Mesenchymal stem cell (in vitro differentiated cells and primary cell): Measurements from ENCODE around the gene TSC22D1.
A peak's percentile ranks its signal among the peaks of the same experiment; 100 is the strongest.

Source experiments
- DNase-seq: peaks from one replicate; pipeline ENCODE4 v3.0.0-alpha.2; 2013
- H2AFZ ChIP-seq: one replicate; pipeline ENCODE4 v1.6.1; 2013; ENCODE audit warnings: low read depth, mild to moderate bottlenecking, control low read depth, inconsistent platforms, low read length, moderate library complexity
- H2AK5ac ChIP-seq: 2 replicates; pipeline ENCODE4 v1.6.1; 2013; ENCODE audit warnings: low read length, moderate library complexity, mild to moderate bottlenecking, inconsistent platforms; ENCODE audit not compliant: severe bottlenecking
- H2BK120ac ChIP-seq: one replicate; pipeline ENCODE4 v1.6.1; 2013; ENCODE audit warnings: low read depth, mild to moderate bottlenecking, inconsistent platforms, low read length, moderate library complexity
- H2BK12ac ChIP-seq, 2 experiments: one replicate each; pipeline ENCODE4 v1.6.1; 2013; ENCODE audit warnings: inconsistent platforms in 2 of 2, low read length in 2 of 2, mild to moderate bottlenecking in 2 of 2, moderate library complexity in 2 of 2, control low read depth in 1 of 2
- H2BK15ac ChIP-seq: one replicate; pipeline ENCODE4 v1.6.1; 2013; ENCODE audit warnings: mild to moderate bottlenecking, low read depth, inconsistent platforms; ENCODE audit not compliant: poor library complexity, severe bottlenecking
- H2BK5ac ChIP-seq: 2 replicates; pipeline ENCODE4 v1.6.1; 2013; ENCODE audit warnings: low read depth, mild to moderate bottlenecking, low read length, control low read depth, inconsistent platforms; ENCODE audit not compliant: poor library complexity, severe bottlenecking
- H3K14ac ChIP-seq, 2 experiments: one replicate each; pipeline ENCODE4 v1.6.1; 2013; ENCODE audit warnings: inconsistent platforms in 2 of 2, low read length in 2 of 2, control low read depth in 1 of 2, mild to moderate bottlenecking in 1 of 2, moderate library complexity in 1 of 2
- H3K18ac ChIP-seq, 2 experiments: one replicate each; pipeline ENCODE4 v1.6.1; 2013; ENCODE audit warnings: inconsistent platforms in 2 of 2, low read length in 2 of 2, control low read depth in 1 of 2, low read depth in 1 of 2, mild to moderate bottlenecking in 1 of 2
- H3K23ac ChIP-seq, 2 experiments: one replicate each; pipeline ENCODE4 v1.6.1; 2013; ENCODE audit warnings: inconsistent platforms in 2 of 2, low read length in 2 of 2, mild to moderate bottlenecking in 2 of 2, moderate library complexity in 2 of 2, control low read depth in 1 of 2
- H3K27ac ChIP-seq: 2 replicates; pipeline ENCODE4 v1.5.1; 2013; ENCODE audit warnings: mild to moderate bottlenecking, moderate library complexity, low read length, control low read depth, inconsistent platforms; ENCODE audit not compliant: poor library complexity, severe bottlenecking
- H3K27me3 ChIP-seq, 2 experiments: 2 replicates each; pipeline versions ENCODE4 v1.6.1 to v1.7.0; 2013; ENCODE audit warnings: low read length in 2 of 2, mild to moderate bottlenecking in 2 of 2, moderate library complexity in 2 of 2, control low read depth in 1 of 2, inconsistent platforms in 1 of 2; ENCODE audit not compliant: control insufficient read depth in 1 of 2, insufficient read depth in 1 of 2
- H3K36me3 ChIP-seq, 2 experiments: 2 replicates each; pipeline versions ENCODE4 v1.6.1 to v1.7.0; 2013; ENCODE audit warnings: low read length in 2 of 2, control low read depth in 1 of 2, inconsistent platforms in 1 of 2, low read depth in 1 of 2, mild to moderate bottlenecking in 1 of 2; ENCODE audit not compliant: insufficient read depth in 2 of 2, control insufficient read depth in 1 of 2
- H3K4ac ChIP-seq, 2 experiments: one replicate each; pipeline ENCODE4 v1.6.1; 2013; ENCODE audit warnings: inconsistent platforms in 2 of 2, low read length in 2 of 2, mild to moderate bottlenecking in 2 of 2, moderate library complexity in 2 of 2, control low read depth in 1 of 2, low read depth in 1 of 2
- H3K4me1 ChIP-seq: 2 replicates; pipeline ENCODE4 v1.6.1; 2013; ENCODE audit warnings: low read depth, low read length, control low read depth; ENCODE audit not compliant: control insufficient read depth, insufficient read depth
- H3K4me2 ChIP-seq: 2 replicates; pipeline ENCODE4 v1.6.1; 2013; ENCODE audit warnings: low read length, mild to moderate bottlenecking, inconsistent platforms; ENCODE audit not compliant: poor library complexity, severe bottlenecking
- H3K4me3 ChIP-seq, 2 experiments: 2 replicates each; pipeline versions ENCODE4 v1.5.1 to v1.7.0; 2013; ENCODE audit warnings: low read length in 2 of 2, mild to moderate bottlenecking in 2 of 2, control low read depth in 1 of 2, low read depth in 1 of 2; ENCODE audit not compliant: insufficient read depth in 1 of 2
- H3K79me1 ChIP-seq: replicated peaks from 2 replicates; pipeline ENCODE4 v1.6.1; 2013; ENCODE audit warnings: mild to moderate bottlenecking, control low read depth, low read length, inconsistent platforms; ENCODE audit not compliant: poor library complexity, severe bottlenecking
- H3K9ac ChIP-seq: 2 replicates; pipeline ENCODE4 v1.7.0; 2013; ENCODE audit warnings: mild to moderate bottlenecking, low read length, moderate library complexity
- H3K9me3 ChIP-seq: 2 replicates; pipeline ENCODE4 v1.7.0; 2013; ENCODE audit warnings: mild to moderate bottlenecking, low read length; ENCODE audit not compliant: control insufficient read depth
- H4K8ac ChIP-seq: one replicate; pipeline ENCODE4 v1.6.1; 2013; ENCODE audit warnings: inconsistent platforms, mild to moderate bottlenecking, low read length, moderate library complexity
- H4K91ac ChIP-seq: one replicate; pipeline ENCODE4 v1.6.1; 2013; ENCODE audit warnings: mild to moderate bottlenecking, low read length, inconsistent platforms
- WGBS: methylation state at CpG from one replicate; pipeline ENCODE4 v1.1.7; 2013; ENCODE audit warnings: mixed read lengths; 5-methylcytosine and 5-hydroxymethylcytosine counted together

TSC22D1 gene

DNA sequence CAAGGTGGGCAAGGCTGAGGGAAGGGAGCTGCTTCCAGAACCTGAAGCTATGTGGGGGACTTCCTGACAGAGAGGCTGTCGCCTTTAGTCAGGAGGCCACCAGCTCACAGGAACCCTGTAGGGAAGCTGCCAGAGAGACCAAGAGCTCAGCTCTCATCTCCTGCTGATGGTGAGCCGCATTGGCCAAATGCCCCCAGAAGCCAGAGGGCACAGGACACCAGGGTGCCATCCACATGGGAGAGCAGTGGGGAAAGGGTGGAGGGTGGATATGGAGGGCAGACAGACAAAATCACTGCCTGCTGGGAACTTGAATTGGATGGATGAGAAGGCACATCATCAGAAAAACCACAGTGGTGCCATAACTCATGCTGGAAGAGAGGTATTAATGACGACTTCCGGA, 166.5 kb downstream of the TSC22D1 start:
- Histone ChIP-seq H2BK15ac (no peak overlapping the region), H3K27me3 (peaks cover 0 to 38% of the 10 kb centered on the region in 2 experiments), H3K14ac (no peak overlapping the region), H3K18ac (no peak overlapping the region), H3K79me1 (no peaks in the 10 kb centered on the region), H3K9me3 (no peaks in the 10 kb centered on the region), H2BK5ac (no peak overlapping the region), H3K27ac (no peak overlapping the region), H3K4me1 (peaks cover 8% of the 10 kb centered on the region), H3K9ac (no peak overlapping the region), H2AK5ac (no peak overlapping the region), H3K36me3 (no peaks in the 10 kb centered on the region), H4K91ac (no peak overlapping the region), H3K4ac (no peak overlapping the region), H3K4me2 (no peak overlapping the region), H3K23ac (no peak overlapping the region), H2BK120ac (no peak overlapping the region), H2AFZ (no peak overlapping the region), H2BK12ac (no peak overlapping the region), H3K4me3 (no peak overlapping the region), H4K8ac (no peak overlapping the region)
- WGBS = 81% methylated on average over 4 of the region's 4 CpGs
- DNase-seq = no peak

DNA sequence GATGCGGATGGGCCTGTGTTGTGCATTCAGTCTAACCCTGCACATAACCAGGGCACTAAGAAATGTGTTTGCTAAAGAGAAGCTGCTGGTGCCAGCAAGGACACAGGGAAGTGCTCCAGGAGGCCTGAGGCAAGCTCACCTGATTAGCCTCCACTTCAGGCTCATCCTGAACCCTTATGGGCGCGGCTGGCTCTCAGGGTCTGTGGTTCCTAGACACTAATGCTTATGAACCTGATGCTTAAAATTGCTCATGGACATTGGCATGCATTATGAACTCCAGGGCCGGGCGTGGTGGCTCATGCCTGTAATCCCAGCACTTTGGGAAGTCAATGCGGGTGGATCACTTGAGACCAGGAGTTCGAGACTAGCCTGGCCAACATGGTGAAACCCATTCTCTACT, 168.2 kb downstream of the TSC22D1 start:
- Histone ChIP-seq H2AFZ (no peak overlapping the region), H4K8ac (no peak overlapping the region), H2BK15ac (no peak overlapping the region), H3K14ac (peak overlapping the region in 1 of 2 experiments; percentile 29), H4K91ac (no peak overlapping the region), H3K4ac (no peak overlapping the region), H2AK5ac (no peak overlapping the region), H2BK5ac (no peak overlapping the region), H3K9ac (no peak overlapping the region), H3K27me3 (peaks cover 0 to 48% of the 10 kb centered on the region in 2 experiments), H2BK12ac (no peak overlapping the region), H3K9me3 (no peaks in the 10 kb centered on the region), H3K4me3 (no peak overlapping the region), H3K4me2 (no peak overlapping the region), H3K18ac (no peak overlapping the region), H3K4me1 (peaks cover 21% of the 10 kb centered on the region), H3K27ac (no peak overlapping the region), H3K23ac (no peak overlapping the region), H2BK120ac (no peak overlapping the region), H3K79me1 (no peaks in the 10 kb centered on the region), H3K36me3 (no peaks in the 10 kb centered on the region)
- no peak for DNase-seq
- 97% methylated on average over 6 of the region's 7 CpGs for WGBS

DNA sequence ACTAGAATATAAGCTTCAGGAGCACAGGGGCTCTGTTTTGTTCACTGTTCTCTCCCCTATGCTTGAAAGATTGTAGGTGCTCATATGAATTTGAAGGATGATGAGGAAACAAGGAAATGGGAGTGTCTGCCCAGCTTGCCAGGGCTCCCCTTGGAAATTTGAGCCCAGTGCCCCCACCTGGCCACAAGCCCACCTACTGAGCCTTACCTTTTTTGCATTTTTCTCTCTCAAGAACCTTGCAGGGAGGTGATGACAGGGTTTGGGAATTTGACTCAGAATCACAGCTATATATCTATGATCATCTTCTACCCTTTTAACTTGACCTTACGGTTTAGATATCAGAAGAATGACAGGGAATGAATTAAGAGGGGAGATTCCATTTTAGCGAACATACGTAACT, 168.8 kb downstream of the TSC22D1 start:
- Histone ChIP-seq H2BK5ac (no peak overlapping the region), H3K4me1 (peaks cover 22% of the 10 kb centered on the region), H3K4ac (no peak overlapping the region), H4K8ac (no peak overlapping the region), H2AFZ (no peak overlapping the region), H3K14ac (no peak overlapping the region), H3K79me1 (no peaks in the 10 kb centered on the region), H3K4me3 (no peak overlapping the region), H3K9me3 (no peaks in the 10 kb centered on the region), H3K9ac (no peak overlapping the region), H2BK12ac (no peak overlapping the region), H2AK5ac (no peak overlapping the region), H2BK15ac (no peak overlapping the region), H2BK120ac (no peak overlapping the region), H3K23ac (no peak overlapping the region), H3K27ac (no peak overlapping the region), H3K18ac (no peak overlapping the region), H3K27me3 (peaks cover 0 to 50% of the 10 kb centered on the region in 2 experiments), H4K91ac (no peak overlapping the region), H3K36me3 (no peaks in the 10 kb centered on the region), H3K4me2 (no peak overlapping the region)
- no peak for DNase-seq
- WGBS = 61% methylated on average over 3 of the region's 3 CpGs

DNA sequence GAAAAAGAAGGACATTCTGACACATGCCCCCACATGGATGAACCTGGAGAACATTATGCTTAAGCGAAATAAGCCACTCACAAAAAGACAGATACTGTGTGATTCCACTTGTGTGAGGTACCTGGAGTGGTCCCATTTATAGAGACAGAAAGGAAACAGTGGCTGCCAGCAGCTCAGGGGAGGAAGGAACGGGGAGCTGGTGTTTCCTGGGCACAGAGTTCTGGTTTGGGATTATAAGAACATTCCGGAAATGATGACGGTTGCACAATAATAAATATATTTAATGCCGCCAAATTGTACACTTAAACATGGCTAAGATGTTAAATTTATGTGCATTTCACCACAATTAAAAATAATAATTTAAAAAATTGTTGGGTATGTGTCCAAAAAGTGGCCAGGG, 169.5 kb downstream of the TSC22D1 start:
- 100% methylated on average over 2 of the region's 5 CpGs for WGBS
- Histone ChIP-seq H3K4me1 (peaks cover 22% of the 10 kb centered on the region), H3K4me2 (no peak overlapping the region), H2BK5ac (no peak overlapping the region), H2BK15ac (no peak overlapping the region), H2AK5ac (no peak overlapping the region), H4K91ac (no peak overlapping the region), H4K8ac (no peak overlapping the region), H2AFZ (no peak overlapping the region), H2BK12ac (no peak overlapping the region), H3K9me3 (no peaks in the 10 kb centered on the region), H3K4ac (no peak overlapping the region), H3K27ac (no peak overlapping the region), H3K4me3 (no peak overlapping the region), H3K79me1 (no peaks in the 10 kb centered on the region), H3K36me3 (no peaks in the 10 kb centered on the region), H3K14ac (no peak overlapping the region), H3K9ac (no peak overlapping the region), H3K23ac (no peak overlapping the region), H2BK120ac (no peak overlapping the region), H3K27me3 (peaks cover 0 to 46% of the 10 kb centered on the region in 2 experiments), H3K18ac (no peak overlapping the region)
- DNase-seq = no peak
